ENCODE data around the gene CDH2.

Gene CDH2

DNA sequence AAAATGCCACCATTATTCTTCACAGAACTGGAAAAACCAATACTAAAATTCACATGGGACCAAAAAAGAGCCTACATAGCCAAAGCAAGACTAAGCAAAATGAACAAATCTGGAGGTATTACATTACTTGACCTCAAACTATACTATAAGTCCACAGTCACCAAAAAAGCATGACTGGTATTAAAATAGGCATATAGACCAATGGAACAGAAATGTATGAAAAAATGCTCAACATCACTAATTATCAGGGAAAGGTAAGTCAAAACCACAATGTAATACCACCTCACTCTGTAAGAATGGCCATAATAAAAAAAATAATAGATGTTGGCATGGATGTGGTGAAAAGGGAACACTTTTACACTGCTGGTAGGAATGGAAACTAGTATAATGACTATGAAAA is 158.6 kb downstream of the CDH2 start:
- Histone ChIP-seq H3K9me3 (no peaks in the 10 kb centered on the region), H3K4me1 (no peaks in the 10 kb centered on the region), H3K36me3 (no peaks in the 10 kb centered on the region), H3K4me3 (ENCODE audit: low read depth, low read length) (no peak overlapping the region), H3K27me3 (no peaks in the 10 kb centered on the region)
- DNase-seq = no peak
- TF ChIP-seq, protein P1, sequence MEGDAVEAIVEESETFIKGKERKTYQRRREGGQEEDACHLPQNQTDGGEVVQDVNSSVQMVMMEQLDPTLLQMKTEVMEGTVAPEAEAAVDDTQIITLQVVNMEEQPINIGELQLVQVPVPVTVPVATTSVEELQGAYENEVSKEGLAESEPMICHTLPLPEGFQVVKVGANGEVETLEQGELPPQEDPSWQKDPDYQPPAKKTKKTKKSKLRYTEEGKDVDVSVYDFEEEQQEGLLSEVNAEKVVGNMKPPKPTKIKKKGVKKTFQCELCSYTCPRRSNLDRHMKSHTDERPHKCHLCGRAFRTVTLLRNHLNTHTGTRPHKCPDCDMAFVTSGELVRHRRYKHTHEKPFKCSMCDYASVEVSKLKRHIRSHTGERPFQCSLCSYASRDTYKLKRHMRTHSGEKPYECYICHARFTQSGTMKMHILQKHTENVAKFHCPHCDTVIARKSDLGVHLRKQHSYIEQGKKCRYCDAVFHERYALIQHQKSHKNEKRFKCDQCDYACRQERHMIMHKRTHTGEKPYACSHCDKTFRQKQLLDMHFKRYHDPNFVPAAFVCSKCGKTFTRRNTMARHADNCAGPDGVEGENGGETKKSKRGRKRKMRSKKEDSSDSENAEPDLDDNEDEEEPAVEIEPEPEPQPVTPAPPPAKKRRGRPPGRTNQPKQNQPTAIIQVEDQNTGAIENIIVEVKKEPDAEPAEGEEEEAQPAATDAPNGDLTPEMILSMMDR (IDR thresholded peaks at IDR 0.05; ENCODE audit: low read depth, low read length) = no peak

DNA sequence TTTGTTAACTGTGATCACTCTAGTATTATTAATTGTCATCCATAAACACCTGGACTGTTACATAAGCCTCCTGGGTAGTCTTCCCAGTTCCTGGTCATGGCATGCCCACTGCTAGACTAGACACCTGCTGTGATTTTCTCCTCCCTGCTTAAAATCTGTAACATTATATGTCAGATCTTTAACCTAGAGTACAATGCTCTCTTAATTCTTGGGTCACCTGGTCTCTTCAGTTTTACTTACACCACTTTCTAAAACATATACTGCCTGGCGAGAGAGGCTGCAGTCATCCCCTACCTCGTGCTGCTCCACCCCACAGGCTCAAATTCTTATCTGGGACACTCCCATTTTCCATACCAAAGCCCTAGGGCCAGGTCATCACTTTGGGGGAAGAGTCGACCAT is 161.3 kb downstream of the CDH2 start:
- Histone ChIP-seq H3K4me3 (ENCODE audit: low read depth, low read length) (no peak overlapping the region), H3K4me1 (no peaks in the 10 kb centered on the region), H3K9me3 (no peaks in the 10 kb centered on the region), H3K36me3 (peaks cover 3% of the 10 kb centered on the region; the same call in 1 of the 2 replicates), H3K27me3 (no peaks in the 10 kb centered on the region)
- TF ChIP-seq, protein P1 (IDR thresholded peaks at IDR 0.05; ENCODE audit: low read depth, low read length) = no peak
- DNase-seq = no peak

DNA sequence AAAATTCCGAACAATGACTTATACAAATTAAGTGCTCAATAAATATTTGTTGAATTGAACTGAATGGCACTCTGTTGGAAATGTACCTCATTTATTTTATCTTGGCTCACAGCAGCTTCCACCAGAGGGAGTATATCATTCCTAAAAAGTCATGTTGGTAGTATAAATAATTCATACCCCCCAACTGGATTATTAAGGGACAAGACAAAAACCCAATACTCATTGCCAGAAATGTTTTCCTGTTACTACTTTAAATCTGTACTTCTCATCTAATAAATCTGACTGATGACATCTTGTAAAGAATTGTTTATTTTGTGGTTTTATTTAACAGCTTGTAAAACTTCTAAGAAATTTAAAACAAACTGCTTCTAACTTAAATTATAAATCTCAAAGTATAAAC is 163.9 kb downstream of the CDH2 start:
- H3K27me3 ChIP-seq = no peaks in the 10 kb centered on the region
- no peaks in the 10 kb centered on the region for H3K4me1 ChIP-seq
- peaks cover 3% of the 10 kb centered on the region; the same call in 1 of the 2 replicates for H3K36me3 ChIP-seq
- no peak for DNase-seq
- TF ChIP-seq, protein P1 (IDR thresholded peaks at IDR 0.05; ENCODE audit: low read depth, low read length) = peak; percentile 43
- no peaks in the 10 kb centered on the region for H3K9me3 ChIP-seq
- H3K4me3 ChIP-seq (ENCODE audit: low read depth, low read length) = no peak overlapping the region

DNA sequence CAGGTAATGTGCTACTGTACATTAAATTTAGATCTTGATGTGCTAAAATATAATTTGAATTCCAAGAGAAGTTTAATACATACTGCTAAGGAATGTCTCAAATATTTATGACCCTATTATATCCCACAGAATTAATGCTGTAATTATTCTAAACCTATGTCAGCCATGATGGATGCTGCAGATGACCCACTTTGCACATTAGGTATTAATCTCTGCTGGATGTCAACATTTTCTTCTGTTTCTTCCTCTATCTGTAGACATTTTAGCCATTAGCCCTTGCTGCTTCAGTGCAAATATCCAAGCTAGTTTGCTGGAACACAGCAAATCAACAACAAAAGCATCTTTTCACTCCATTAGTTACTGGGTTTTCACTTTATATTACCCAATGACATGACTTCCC is 164.6 kb downstream of the CDH2 start:
- TF ChIP-seq, protein P1 (IDR thresholded peaks at IDR 0.05; ENCODE audit: low read depth, low read length) = no peak
- H3K36me3 ChIP-seq = peaks cover 3% of the 10 kb centered on the region; the same call in 1 of the 2 replicates
- DNase-seq = no peak
- H3K9me3 ChIP-seq = no peaks in the 10 kb centered on the region
- H3K4me3 ChIP-seq (ENCODE audit: low read depth, low read length) = no peak overlapping the region
- H3K4me1 ChIP-seq = no peaks in the 10 kb centered on the region
- H3K27me3 ChIP-seq = no peaks in the 10 kb centered on the region

DNA sequence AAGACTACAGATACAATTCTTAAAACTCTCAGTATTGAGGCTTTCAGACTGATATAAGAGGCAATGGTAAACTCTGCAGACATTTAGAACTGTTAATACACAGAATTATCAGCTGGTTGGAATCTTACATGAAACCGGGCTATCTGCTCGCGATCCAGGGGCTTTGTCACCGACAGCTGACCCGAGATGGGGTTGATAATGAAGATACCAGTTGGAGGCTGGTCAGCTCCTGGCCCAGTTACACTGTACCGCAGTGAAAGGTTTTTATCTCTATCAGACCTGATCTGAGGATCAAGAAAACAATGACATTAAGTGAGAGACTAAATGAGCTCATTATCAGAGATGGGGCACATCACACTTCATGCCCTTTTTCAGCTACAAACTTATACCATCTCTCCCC is 167.3 kb downstream of the CDH2 start:
- no peaks in the 10 kb centered on the region for H3K4me1 ChIP-seq
- H3K27me3 ChIP-seq = no peaks in the 10 kb centered on the region
- H3K9me3 ChIP-seq = no peaks in the 10 kb centered on the region
- H3K36me3 ChIP-seq = peaks cover 3% of the 10 kb centered on the region; the same call in 1 of the 2 replicates
- H3K4me3 ChIP-seq (ENCODE audit: low read depth, low read length) = no peak overlapping the region
- TF ChIP-seq, protein P1 (IDR thresholded peaks at IDR 0.05; ENCODE audit: low read depth, low read length) = no peak
- DNase-seq = no peak

DNA sequence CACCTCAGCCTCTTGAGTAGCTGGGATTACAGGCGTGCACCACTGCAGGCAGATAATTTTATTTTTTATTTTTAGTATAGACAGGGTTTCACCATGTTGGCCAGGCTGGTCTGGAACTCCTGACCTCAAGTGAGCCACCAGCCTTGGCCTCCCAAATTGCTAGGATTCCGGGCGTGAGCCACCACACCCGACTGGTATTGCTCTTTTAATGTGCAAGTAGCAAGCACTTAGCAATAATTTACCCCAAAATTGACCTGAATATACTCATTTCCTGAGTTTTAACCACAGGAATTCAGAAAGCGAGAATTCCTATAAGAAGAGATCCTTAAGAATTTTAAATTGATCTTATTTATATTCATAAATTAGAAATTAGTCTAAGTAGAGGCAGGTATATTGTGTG is 169.1 kb downstream of the CDH2 start:
- Histone ChIP-seq H3K27me3 (no peaks in the 10 kb centered on the region), H3K4me1 (no peaks in the 10 kb centered on the region), H3K36me3 (peaks cover 3% of the 10 kb centered on the region; the same call in 1 of the 2 replicates), H3K4me3 (ENCODE audit: low read depth, low read length) (no peak overlapping the region), H3K9me3 (no peaks in the 10 kb centered on the region)
- no peak for DNase-seq
- TF ChIP-seq, protein P1 (IDR thresholded peaks at IDR 0.05; ENCODE audit: low read depth, low read length) = no peak
